IgD-negative memory B cell (primary cell): Measurements from ENCODE around the gene FAM174A. TPM values are rescaled to one million over a fixed set of nuclear protein-coding genes. Genes with fewer than 3 reads are reported as not detected.

Experiments
- H3K27ac Mint-ChIP-seq, 3 donors: one replicate each; pipeline ENCODE4 v1.8.0; 2020 to 2022; ENCODE audit warnings: mild to moderate bottlenecking in 3 of 3, mixed read lengths in 3 of 3, moderate library complexity in 1 of 3
- H3K27me3 Mint-ChIP-seq: one replicate; pipeline ENCODE4 v1.8.0; 2021; ENCODE audit warnings: mixed read lengths
- H3K36me3 Mint-ChIP-seq: one replicate; pipeline ENCODE4 v1.8.0; 2020; ENCODE audit warnings: mild to moderate bottlenecking, mixed read lengths
- H3K4me1 Mint-ChIP-seq, 3 donors: one replicate each; pipeline ENCODE4 v1.8.0; 2020 to 2022; ENCODE audit warnings: mixed read lengths in 3 of 3, mild to moderate bottlenecking in 1 of 3
- H3K4me3 Mint-ChIP-seq, 4 donors: one replicate each; pipeline ENCODE4 v1.8.0; 2020 to 2022; ENCODE audit warnings: mild to moderate bottlenecking in 4 of 4, mixed read lengths in 4 of 4, moderate library complexity in 3 of 4
- H3K9me3 Mint-ChIP-seq, 3 donors: one replicate each; pipeline ENCODE4 v1.8.0; 2020 to 2021; ENCODE audit warnings: mixed read lengths in 3 of 3, mild to moderate bottlenecking in 1 of 3
- polyA plus RNA-seq: library from polyadenylated mRNA; unstranded; fragments of 300-500 nt; fragmentation: Illumina TruSeq; gene quantifications from one replicate; pipeline ENCODE4 v1.2.3, GENCODE V29; 2021

The FAM174A gene
- polyA plus RNA-seq = 5.9 TPM

GRCh38 chr5:100535060-100536005 is at the start of gene FAM174A:
FAM174A (plus strand) TSS chr5:100535374; CDS start chr5:100535531, 157 bp downstream.
- Mint-ChIP-seq H3K36me3 (peaks cover 8% of the 10 kb centered on the region), H3K4me3 (peak within 1 kb of the TSS; percentile 81 to 96 (median 94)), H3K27ac (peak within 1 kb of the TSS; percentile 76 to 99 (median 96)), H3K9me3 (peaks cover 8 to 15% (median 12%) of the 10 kb centered on the region in 3 donors), H3K4me1 (peaks cover 9 to 27% (median 13%) of the 10 kb centered on the region in 3 donors), H3K27me3 (no peaks in the 10 kb centered on the region)

DNA sequence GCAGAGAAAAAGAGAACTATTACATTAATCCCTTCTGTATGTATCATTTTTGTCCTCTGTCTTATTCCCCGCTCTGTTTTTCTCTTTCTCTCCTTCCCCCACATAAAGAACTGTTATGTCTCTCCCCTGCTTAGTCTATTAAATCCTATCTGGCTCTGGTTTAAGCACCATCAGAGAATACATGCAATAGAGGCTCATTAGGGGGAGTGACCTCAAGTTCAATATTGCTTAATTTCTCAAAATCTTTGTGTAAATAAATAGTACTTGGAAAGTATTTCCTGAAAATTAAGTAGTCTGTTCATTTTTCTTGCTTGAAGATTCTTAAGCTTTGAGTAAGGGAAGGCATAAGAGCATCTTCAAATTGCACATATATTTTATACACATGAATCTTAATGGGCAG is 41.2 kb upstream of the FAM174A start:
- H3K36me3 Mint-ChIP-seq = no peaks in the 10 kb centered on the region
- peaks cover 0 to 5% (median 5%) of the 10 kb centered on the region in 3 donors for H3K9me3 Mint-ChIP-seq
- no peak overlapping the region for H3K4me3 Mint-ChIP-seq
- H3K27me3 Mint-ChIP-seq = no peaks in the 10 kb centered on the region
- H3K27ac Mint-ChIP-seq = no peak overlapping the region
- H3K4me1 Mint-ChIP-seq = no peaks in the 10 kb centered on the region

DNA sequence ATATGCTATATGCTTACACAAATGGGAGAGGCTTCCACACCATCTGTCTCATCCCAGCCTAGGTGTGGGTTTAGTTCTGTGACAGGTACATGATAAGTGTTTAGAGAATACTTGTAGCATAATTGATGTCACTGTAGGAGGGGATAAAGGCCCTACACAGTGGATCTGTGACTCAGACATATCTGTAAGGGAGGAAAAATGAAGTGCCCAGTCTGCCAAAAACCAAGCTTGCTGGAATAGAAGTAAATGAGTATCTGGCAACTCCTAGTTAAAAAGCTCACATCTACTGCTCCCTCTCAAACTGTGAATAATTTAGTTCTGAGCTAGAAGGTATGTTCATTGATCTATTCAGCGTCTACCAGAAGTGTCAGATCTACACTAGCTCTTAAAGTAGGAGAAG is 38.9 kb upstream of the FAM174A start:
- H3K27ac Mint-ChIP-seq = no peak overlapping the region
- no peak overlapping the region for H3K4me3 Mint-ChIP-seq
- no peaks in the 10 kb centered on the region for H3K36me3 Mint-ChIP-seq
- H3K27me3 Mint-ChIP-seq = no peaks in the 10 kb centered on the region
- H3K9me3 Mint-ChIP-seq = peaks cover 0 to 2% (median 0%) of the 10 kb centered on the region in 3 donors
- no peaks in the 10 kb centered on the region for H3K4me1 Mint-ChIP-seq

GRCh38 chr5:100502684-100503083 is 32.5 kb upstream of the FAM174A start:
- Mint-ChIP-seq H3K9me3 (peaks cover 0 to 5% (median 2%) of the 10 kb centered on the region in 3 donors), H3K4me3 (no peak overlapping the region), H3K4me1 (peaks cover 0 to 2% (median 0%) of the 10 kb centered on the region in 3 donors), H3K27me3 (no peaks in the 10 kb centered on the region), H3K36me3 (no peaks in the 10 kb centered on the region), H3K27ac (no peak overlapping the region)

DNA sequence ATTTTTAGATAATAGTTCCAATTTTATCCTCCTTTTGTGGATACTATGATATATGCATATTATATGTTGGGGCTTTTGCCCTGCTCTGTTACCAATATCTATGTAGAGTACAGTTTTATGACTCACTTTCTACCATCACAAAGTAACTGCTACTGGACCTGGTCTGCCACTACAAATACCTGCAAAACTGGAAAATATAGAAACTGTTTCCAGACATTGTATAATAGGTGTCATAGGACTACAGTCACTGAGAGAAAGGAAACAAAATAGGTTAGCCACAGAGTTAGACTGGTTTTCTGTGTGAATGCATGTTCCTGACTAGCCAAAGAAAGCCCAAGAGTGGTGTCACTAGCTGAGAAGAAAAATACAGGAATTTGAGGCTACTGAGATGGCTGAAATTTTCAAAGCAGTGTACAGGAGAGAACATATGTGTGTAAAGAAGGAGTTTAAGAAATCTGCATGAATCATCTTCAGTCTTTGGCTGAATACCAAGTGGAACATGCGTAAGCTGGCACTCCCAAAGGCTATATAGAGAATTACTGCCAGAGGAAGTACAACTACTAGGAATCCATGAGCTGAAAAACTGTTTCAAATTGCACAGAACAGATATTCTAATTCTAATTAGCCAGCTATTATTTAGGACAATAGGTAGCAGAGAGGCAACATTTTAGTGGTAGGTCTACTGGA is 29.0 kb upstream of the FAM174A start:
- H3K36me3 Mint-ChIP-seq = no peaks in the 10 kb centered on the region
- no peak overlapping the region for H3K4me3 Mint-ChIP-seq
- H3K27me3 Mint-ChIP-seq = no peaks in the 10 kb centered on the region
- H3K9me3 Mint-ChIP-seq = peaks cover 0 to 5% (median 0%) of the 10 kb centered on the region in 3 donors
- no peak overlapping the region for H3K27ac Mint-ChIP-seq
- peaks cover 0 to 2% (median 0%) of the 10 kb centered on the region in 3 donors for H3K4me1 Mint-ChIP-seq

DNA sequence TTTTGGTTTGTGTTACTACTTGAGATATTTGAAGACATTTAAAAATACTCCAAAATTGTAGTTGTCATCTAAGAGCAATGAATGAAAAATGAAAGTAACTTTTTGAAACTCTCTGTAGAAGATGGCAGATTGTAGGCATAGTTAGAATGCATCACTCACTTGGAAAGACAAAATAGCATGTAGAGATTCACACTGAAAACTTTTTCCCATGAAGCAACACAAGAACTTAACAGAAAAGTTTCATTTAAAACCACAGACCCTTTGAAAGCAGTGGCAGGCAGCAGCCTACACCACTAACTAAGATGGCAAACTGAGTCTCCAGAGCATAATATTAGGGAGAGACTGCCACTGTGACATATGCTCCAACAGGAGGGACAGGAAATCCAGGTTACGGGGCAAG is 18.9 kb upstream of the FAM174A start:
- Mint-ChIP-seq H3K27me3 (peaks cover 2% of the 10 kb centered on the region), H3K4me1 (peaks cover 0 to 3% (median 2%) of the 10 kb centered on the region in 3 donors), H3K9me3 (peaks cover 5 to 13% (median 12%) of the 10 kb centered on the region in 3 donors), H3K36me3 (no peaks in the 10 kb centered on the region), H3K27ac (peak overlapping the region in 1 of 3 donors; percentile 23), H3K4me3 (peak overlapping the region in 2 of 4 donors; percentile 19 to 46)

- Mint-ChIP-seq H3K27me3 (peaks cover 2% of the 10 kb centered on the region), H3K36me3 (no peaks in the 10 kb centered on the region), H3K27ac (peak overlapping the region in 1 of 3 donors; percentile 50), H3K4me1 (peaks cover 0 to 3% (median 2%) of the 10 kb centered on the region in 3 donors), H3K9me3 (peaks cover 7 to 14% (median 12%) of the 10 kb centered on the region in 3 donors), H3K4me3 (no peak overlapping the region)
Measured at GRCh38 chr5:100517301-100517974, 17.7 kb upstream of the FAM174A start.

DNA sequence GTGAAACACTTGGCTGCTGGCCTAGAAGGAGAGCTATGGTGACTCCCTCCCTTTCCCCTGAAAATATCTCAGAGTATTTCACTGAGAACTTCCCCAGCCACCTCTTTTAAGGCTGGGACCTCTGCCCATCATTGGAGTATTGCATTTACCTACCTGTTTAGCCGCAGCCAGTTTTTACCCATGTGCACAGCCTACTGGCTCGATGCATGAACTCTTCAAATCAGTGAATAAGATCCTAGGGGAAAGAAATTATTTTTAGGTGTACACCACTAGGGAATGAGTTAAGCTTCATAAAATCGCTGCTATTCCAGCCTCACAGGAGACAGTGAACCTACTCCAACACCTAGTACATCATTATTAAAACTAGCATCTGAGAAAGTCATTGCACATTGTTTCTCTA is 16.8 kb upstream of the FAM174A start:
- Mint-ChIP-seq H3K27ac (no peak overlapping the region), H3K9me3 (peaks cover 7 to 15% (median 12%) of the 10 kb centered on the region in 3 donors), H3K4me3 (peak overlapping the region in 1 of 4 donors; percentile 2), H3K4me1 (peaks cover 0 to 3% (median 2%) of the 10 kb centered on the region in 3 donors), H3K36me3 (no peaks in the 10 kb centered on the region), H3K27me3 (peaks cover 2% of the 10 kb centered on the region)

GRCh38 chr5:100519075-100519474 is 16.1 kb upstream of the FAM174A start:
- peak overlapping the region in 1 of 4 donors; percentile 44 for H3K4me3 Mint-ChIP-seq
- H3K9me3 Mint-ChIP-seq = peaks cover 10 to 18% (median 12%) of the 10 kb centered on the region in 3 donors
- H3K36me3 Mint-ChIP-seq = no peaks in the 10 kb centered on the region
- peaks cover 0 to 3% (median 2%) of the 10 kb centered on the region in 3 donors for H3K4me1 Mint-ChIP-seq
- H3K27me3 Mint-ChIP-seq = peaks cover 2% of the 10 kb centered on the region
- H3K27ac Mint-ChIP-seq = no peak overlapping the region

- peaks cover 0 to 3% (median 2%) of the 10 kb centered on the region in 3 donors for H3K4me1 Mint-ChIP-seq
- no peak overlapping the region for H3K27ac Mint-ChIP-seq
- H3K36me3 Mint-ChIP-seq = no peaks in the 10 kb centered on the region
- peaks cover 10 to 21% (median 20%) of the 10 kb centered on the region in 3 donors for H3K9me3 Mint-ChIP-seq
- H3K4me3 Mint-ChIP-seq = no peak overlapping the region
- H3K27me3 Mint-ChIP-seq = peaks cover 2% of the 10 kb centered on the region
Measured at GRCh38 chr5:100520348-100520747, 14.8 kb upstream of the FAM174A start.

GRCh38 chr5:100537946-100538345 is 2.8 kb downstream of the FAM174A start:
- H3K9me3 Mint-ChIP-seq = no peaks in the 10 kb centered on the region
- H3K4me1 Mint-ChIP-seq = peaks cover 9 to 27% (median 13%) of the 10 kb centered on the region in 3 donors
- no peak overlapping the region for H3K4me3 Mint-ChIP-seq
- H3K27me3 Mint-ChIP-seq = no peaks in the 10 kb centered on the region
- no peak overlapping the region for H3K27ac Mint-ChIP-seq
- peaks cover 2% of the 10 kb centered on the region for H3K36me3 Mint-ChIP-seq

GRCh38 chr5:100539519-100539918 is 4.3 kb downstream of the FAM174A start:
- Mint-ChIP-seq H3K36me3 (peaks cover 4% of the 10 kb centered on the region), H3K4me3 (no peak overlapping the region), H3K27me3 (no peaks in the 10 kb centered on the region), H3K9me3 (no peaks in the 10 kb centered on the region), H3K27ac (no peak overlapping the region), H3K4me1 (peaks cover 11 to 24% (median 13%) of the 10 kb centered on the region in 3 donors)

DNA sequence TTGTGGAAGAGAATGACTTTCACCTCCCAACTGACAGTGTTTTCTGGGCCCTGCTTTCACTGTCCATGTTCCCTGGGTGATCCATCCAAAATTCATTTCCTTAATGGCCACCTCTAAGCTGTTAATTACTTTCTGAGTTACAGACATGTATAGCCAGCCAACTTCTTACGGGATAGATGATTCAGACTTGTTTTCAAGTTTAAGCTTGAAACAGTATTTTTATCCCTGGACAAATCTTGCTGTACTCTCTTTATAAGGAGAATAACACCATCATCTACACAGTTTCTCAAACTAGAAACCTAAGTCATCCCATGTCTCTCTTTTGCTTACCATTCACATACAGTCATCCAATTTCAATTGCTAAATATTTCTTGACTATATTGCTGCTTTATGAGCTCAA is 6.9 kb downstream of the FAM174A start:
- no peaks in the 10 kb centered on the region for H3K9me3 Mint-ChIP-seq
- H3K4me1 Mint-ChIP-seq = peaks cover 0 to 7% (median 3%) of the 10 kb centered on the region in 3 donors
- H3K36me3 Mint-ChIP-seq = peaks cover 4% of the 10 kb centered on the region
- no peaks in the 10 kb centered on the region for H3K27me3 Mint-ChIP-seq
- no peak overlapping the region for H3K4me3 Mint-ChIP-seq
- H3K27ac Mint-ChIP-seq = no peak overlapping the region

GRCh38 chr5:100546001-100546400 is 10.8 kb downstream of the FAM174A start:
- Mint-ChIP-seq H3K36me3 (peaks cover 5% of the 10 kb centered on the region), H3K27me3 (no peaks in the 10 kb centered on the region), H3K9me3 (no peaks in the 10 kb centered on the region), H3K4me3 (no peak overlapping the region), H3K27ac (no peak overlapping the region), H3K4me1 (peaks cover 0 to 11% (median 3%) of the 10 kb centered on the region in 3 donors)
